Measurements from ENCODE around the gene IRF6.
A peak's percentile ranks its signal among the peaks of the same experiment; 100 is the strongest.

Gene IRF6

GRCh38 chr1:209756615-209757445 lies 49.1 kb downstream of the IRF6 start:
- peak; percentile 32 for DNase-seq

GRCh38 chr1:209755926-209756614 lies 49.9 kb downstream of the IRF6 start, which contains the start of gene TRAF3IP3:
Gene TRAF3IP3 (plus strand): TSS chr1:209756053. CDS start chr1:209760040, 3,987 bp downstream.
- DNase-seq, result peak; percentile 70

GRCh38 chr1:209755256-209755655 lies 50.7 kb downstream of the IRF6 start:
- DNase-seq, result no peak

GRCh38 chr1:209752890-209753289 lies 53.1 kb downstream of the IRF6 start:
- no peak for DNase-seq

GRCh38 chr1:209751627-209752231 lies 54.2 kb downstream of the IRF6 start:
- DNase-seq, result peak; percentile 51

GRCh38 chr1:209749670-209750323 lies 56.1 kb downstream of the IRF6 start:
- DNase-seq, result no peak

- DNase-seq, result no peak
These were observed 56.7 kb downstream of the IRF6 start for GRCh38 chr1:209749205-209749604.

GRCh38 chr1:209748620-209749019 lies 57.3 kb downstream of the IRF6 start:
- DNase-seq, result no peak

- DNase-seq, result peak; percentile 83
These were observed 58.2 kb downstream of the IRF6 start for GRCh38 chr1:209747580-209748262.

- no peak for DNase-seq
These were observed 59.3 kb downstream of the IRF6 start for GRCh38 chr1:209746451-209747165.

GRCh38 chr1:209743145-209743482 lies 62.8 kb downstream of the IRF6 start:
- no peak for DNase-seq

GRCh38 chr1:209742409-209743144 lies 63.4 kb downstream of the IRF6 start:
- no peak for DNase-seq

- DNase-seq, result no peak
These were observed 64.1 kb downstream of the IRF6 start for GRCh38 chr1:209741889-209742288.

GRCh38 chr1:209741193-209741592 lies 64.7 kb downstream of the IRF6 start:
- DNase-seq, result no peak

GRCh38 chr1:209738270-209738669 lies 67.7 kb downstream of the IRF6 start:
- DNase-seq, result no peak

GRCh38 chr1:209737118-209737505 lies 68.8 kb downstream of the IRF6 start:
- no peak for DNase-seq

- DNase-seq, result no peak
These were observed 69.3 kb downstream of the IRF6 start for GRCh38 chr1:209736490-209737117.
